Transverse colon (tissue), 4 donors: ENCODE measurements around the gene SEMA3E. TPM values are rescaled to one million over a fixed set of nuclear protein-coding genes. Genes with fewer than 3 reads are reported as not detected.

ENCODE experiments used
- DNase-seq: peaks from one replicate; pipeline ENCODE4 v3.0.0-alpha.2; 2019
- H3K27ac ChIP-seq, 4 donors: fragments of 200-600 bp; sonication (generic); 2 replicates each; pipeline ENCODE4 v1.5.1; 2016 to 2018; ENCODE audit warnings: inconsistent platforms in 4 of 4
- H3K27me3 ChIP-seq: fragments of 200-600 bp; sonication (generic); 2 replicates; pipeline ENCODE4 v1.5.1; 2017; ENCODE audit warnings: inconsistent platforms
- H3K36me3 ChIP-seq, 4 donors: fragments of 200-600 bp; sonication (generic); 2 replicates each; pipeline ENCODE4 v1.5.1; 2017 to 2019; ENCODE audit warnings: inconsistent platforms in 4 of 4
- H3K4me1 ChIP-seq, 4 donors: fragments of 200-600 bp; sonication (generic); 2 replicates each; pipeline ENCODE4 v1.5.1; 2017 to 2020; ENCODE audit warnings: inconsistent platforms in 4 of 4
- H3K4me3 ChIP-seq, 4 donors: fragments of 200-600 bp; sonication (generic); 1 replicate in 1 of 4; 2 replicates in 3 of 4; pipeline versions ENCODE4 v1.5.1 to v1.6.1; 2017 to 2019; ENCODE audit warnings: inconsistent platforms in 4 of 4
- H3K9me3 ChIP-seq, 2 donors: fragments of 200-600 bp; sonication (generic); 2 replicates each; pipeline ENCODE4 v1.5.1; 2017 to 2019; ENCODE audit warnings: inconsistent platforms in 2 of 2
- EP300 ChIP-seq: sonication (generic); formaldehyde crosslinking; IDR thresholded peaks from one replicate; pipeline ENCODE4 v1.6.1; 2017; ENCODE audit warnings: antibody characterized with exemption, low read depth
- POLR2A ChIP-seq: fragments of 450-650 bp; IDR thresholded peaks from one replicate; pipeline ENCODE4 v1.6.1; 2016; ENCODE audit warnings: antibody characterized with exemption, mild to moderate bottlenecking, moderate library complexity
- POLR2AphosphoS5 ChIP-seq, 3 donors: sonication (generic); formaldehyde crosslinking; IDR thresholded peaks; one replicate each; pipeline ENCODE4 v1.6.1; 2016; ENCODE audit warnings: antibody characterized with exemption in 3 of 3
- WGBS, 2 donors: methylation state at CpG; one replicate each; pipeline ENCODE4 v1.1.5; 2018; ENCODE audit warnings: low coverage in 1 of 2; 5-methylcytosine and 5-hydroxymethylcytosine counted together
- in situ Hi-C, 4 donors: fragments of 200-750 bp; cut with MboI; loops; one replicate each; pipeline versions ENCODE4 v1.15.0 to v1.15.1; 2017; ENCODE audit warnings: low sequenced_read_pairs in 3 of 4, low pct_ligation_motif_present in 1 of 4, low pct_unique_long_range_greater_than_20kb in 1 of 4
- intact Hi-C: fragments of 100-400 bp; cut with DNase I; formaldehyde crosslinking; loops from one replicate; pipeline ENCODE4 v1.15.1; 2023; ENCODE audit warnings: low total_unique reads
- total RNA-seq, 4 donors: library from RNA; depleted of rRNA; stranded (reverse); fragments of >200 nt; gene quantifications; one replicate each; pipeline ENCODE4 v1.1.0, GENCODE V29; 2016
- TF ChIP-seq, protein P1 (sequence below), 5 experiments: fragments of 200-600 bp in 3 of 5; fragments of 450-650 bp in 2 of 5; sonication (generic) in 3 of 5; IDR thresholded peaks; 1 replicate in 2 of 5; 2 replicates in 3 of 5; pipeline ENCODE4 v1.5.1; 2016 to 2017; ENCODE audit warnings: antibody characterized with exemption in 5 of 5, inconsistent platforms in 3 of 5, mild to moderate bottlenecking in 2 of 5, moderate library complexity in 1 of 5

Gene SEMA3E
- total RNA-seq, 4 donors from 2014 or later, result 0.95 to 3.8 (median 1.4) TPM; not detected in 1

DNA sequence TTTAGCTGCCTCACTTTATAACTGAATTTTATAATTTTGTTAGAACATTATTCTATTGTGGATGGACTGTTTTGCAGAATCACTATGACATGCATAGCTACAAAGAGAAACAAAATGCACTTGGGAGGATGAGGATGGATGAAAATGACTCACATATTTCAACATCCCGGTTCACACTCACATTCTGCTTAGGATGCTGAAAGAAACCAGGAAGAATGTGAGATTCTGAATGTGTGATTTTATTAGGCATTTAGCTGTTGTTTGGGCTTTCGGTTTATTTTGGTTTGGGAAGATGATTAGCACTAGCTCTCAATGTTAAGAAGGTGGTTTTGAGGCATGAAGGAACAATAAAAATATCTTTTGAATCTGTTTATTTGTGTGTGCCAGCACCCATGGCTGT is 235.5 kb downstream of the SEMA3E start:
- Histone ChIP-seq H3K27ac (no peak overlapping the region), H3K4me3 (no peak overlapping the region), H3K36me3 (no peaks in the 10 kb centered on the region), H3K27me3 (no peaks in the 10 kb centered on the region), H3K4me1 (no peaks in the 10 kb centered on the region), H3K9me3 (no peaks in the 10 kb centered on the region)
- DNase-seq, result no peak
- TF ChIP-seq, protein P1, sequence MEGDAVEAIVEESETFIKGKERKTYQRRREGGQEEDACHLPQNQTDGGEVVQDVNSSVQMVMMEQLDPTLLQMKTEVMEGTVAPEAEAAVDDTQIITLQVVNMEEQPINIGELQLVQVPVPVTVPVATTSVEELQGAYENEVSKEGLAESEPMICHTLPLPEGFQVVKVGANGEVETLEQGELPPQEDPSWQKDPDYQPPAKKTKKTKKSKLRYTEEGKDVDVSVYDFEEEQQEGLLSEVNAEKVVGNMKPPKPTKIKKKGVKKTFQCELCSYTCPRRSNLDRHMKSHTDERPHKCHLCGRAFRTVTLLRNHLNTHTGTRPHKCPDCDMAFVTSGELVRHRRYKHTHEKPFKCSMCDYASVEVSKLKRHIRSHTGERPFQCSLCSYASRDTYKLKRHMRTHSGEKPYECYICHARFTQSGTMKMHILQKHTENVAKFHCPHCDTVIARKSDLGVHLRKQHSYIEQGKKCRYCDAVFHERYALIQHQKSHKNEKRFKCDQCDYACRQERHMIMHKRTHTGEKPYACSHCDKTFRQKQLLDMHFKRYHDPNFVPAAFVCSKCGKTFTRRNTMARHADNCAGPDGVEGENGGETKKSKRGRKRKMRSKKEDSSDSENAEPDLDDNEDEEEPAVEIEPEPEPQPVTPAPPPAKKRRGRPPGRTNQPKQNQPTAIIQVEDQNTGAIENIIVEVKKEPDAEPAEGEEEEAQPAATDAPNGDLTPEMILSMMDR (IDR thresholded peaks at IDR 0.05), result no peak
- TF ChIP-seq EP300, result no peak
- no peak for TF ChIP-seq POLR2AphosphoS5 (IDR thresholded peaks at IDR 0.05)
- TF ChIP-seq POLR2A, result no peak
- intact Hi-C loops (no loop called here), in situ Hi-C loops (loop anchor here in 1 of 4 donors (25.0 kb wide), 1 partner anchor 249 kb away; no protein-coding TSS in a partner anchor)
- WGBS, 2 donors, result 61 to 68% methylated on average over 2 of the region's 2 CpGs

DNA sequence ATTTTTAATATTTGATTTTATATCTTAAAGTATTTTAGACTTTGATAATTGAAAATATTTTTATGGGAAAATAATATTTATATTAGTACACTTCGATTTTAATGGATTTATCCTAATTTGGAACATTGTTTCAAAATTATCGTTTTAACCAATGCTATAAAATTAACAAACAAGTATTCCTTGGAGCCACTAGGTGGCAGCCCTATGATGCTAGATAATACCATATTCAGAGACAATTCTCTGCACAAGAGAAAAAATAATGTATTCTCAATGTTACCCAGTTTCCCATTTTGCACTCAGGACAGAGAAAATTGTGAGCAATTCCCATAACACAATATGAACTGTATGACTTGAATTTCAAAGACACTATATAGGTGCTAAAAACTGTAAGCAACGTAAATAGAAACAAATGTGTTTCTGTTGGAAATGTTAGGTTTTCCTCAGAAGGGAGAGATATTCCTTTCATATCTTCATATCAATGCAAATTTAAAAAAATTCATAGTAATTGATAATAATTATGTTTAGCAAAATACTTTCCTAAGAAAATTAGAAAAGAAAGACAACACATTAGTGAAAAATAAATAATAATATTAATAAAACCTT is 237.8 kb downstream of the SEMA3E start:
- intact Hi-C loops, result no loop called here
- WGBS, 2 donors, result 25 to 33% methylated on average over 3 of the region's 3 CpGs
- in situ Hi-C loops, result loop anchor here in 1 of 4 donors (25.0 kb wide), 1 partner anchor 251 kb away; no protein-coding TSS in a partner anchor
- Histone ChIP-seq H3K27me3 (no peaks in the 10 kb centered on the region), H3K4me1 (no peaks in the 10 kb centered on the region), H3K4me3 (no peak overlapping the region), H3K36me3 (no peaks in the 10 kb centered on the region), H3K9me3 (no peaks in the 10 kb centered on the region), H3K27ac (no peak overlapping the region)
- DNase-seq, result no peak
- no peak for TF ChIP-seq POLR2AphosphoS5 (IDR thresholded peaks at IDR 0.05)
- TF ChIP-seq, protein P1 (IDR thresholded peaks at IDR 0.05), result peak; percentile 37 to 64 (median 57)
- TF ChIP-seq EP300, result no peak

DNA sequence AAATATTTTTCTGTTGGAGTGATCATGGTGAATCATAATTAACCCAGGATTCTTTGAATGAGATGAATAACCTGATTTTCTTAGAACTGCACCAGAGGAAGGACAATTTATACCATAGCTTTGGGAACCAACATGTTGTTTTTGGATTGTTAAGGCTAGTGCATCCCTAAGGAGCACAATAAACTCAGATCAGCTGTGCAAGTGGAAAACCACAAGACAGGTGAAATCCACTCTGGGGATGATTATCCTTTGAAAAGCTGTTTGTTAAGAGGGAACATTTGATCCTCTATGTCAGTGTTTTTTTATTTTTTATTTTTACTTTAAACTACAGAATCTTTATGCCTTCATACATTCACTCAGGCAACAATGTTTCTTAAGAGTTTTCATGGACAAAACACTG is 254.2 kb downstream of the SEMA3E start:
- TF ChIP-seq POLR2A (no peak), EP300 (no peak), POLR2AphosphoS5 (IDR thresholded peaks at IDR 0.05) (no peak)
- TF ChIP-seq, protein P1 (IDR thresholded peaks at IDR 0.05), result no peak
- in situ Hi-C loops, result no loop called here
- H3K27me3 ChIP-seq, result no peaks in the 10 kb centered on the region
- H3K36me3 ChIP-seq, result no peaks in the 10 kb centered on the region
- no peaks in the 10 kb centered on the region for H3K9me3 ChIP-seq
- no peak overlapping the region for H3K4me3 ChIP-seq
- no peak for DNase-seq
- no peak overlapping the region for H3K27ac ChIP-seq
- intact Hi-C loops, result no loop called here
- H3K4me1 ChIP-seq, result no peaks in the 10 kb centered on the region

DNA sequence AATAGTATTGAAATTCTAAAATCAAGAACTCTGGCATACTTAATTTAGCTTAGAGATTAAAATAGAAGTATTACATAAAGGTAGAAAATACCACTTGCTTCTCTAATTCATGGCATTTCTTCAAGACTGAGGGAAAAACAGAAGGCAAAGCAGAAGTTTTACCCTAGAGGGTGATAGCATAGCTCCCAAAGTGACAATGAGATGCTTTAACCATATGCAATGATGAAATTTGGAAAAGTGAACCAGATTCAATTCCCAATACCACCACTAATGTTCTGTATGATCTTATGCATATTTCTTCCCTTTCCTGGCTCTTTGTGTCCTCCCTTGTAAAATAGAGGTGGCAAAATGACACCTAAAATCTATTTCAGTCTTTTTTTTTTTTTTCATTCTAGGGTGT is 260.5 kb downstream of the SEMA3E start:
- Histone ChIP-seq H3K36me3 (no peaks in the 10 kb centered on the region), H3K4me1 (no peaks in the 10 kb centered on the region), H3K4me3 (no peak overlapping the region), H3K27me3 (no peaks in the 10 kb centered on the region), H3K27ac (no peak overlapping the region), H3K9me3 (no peaks in the 10 kb centered on the region)
- TF ChIP-seq, protein P1 (IDR thresholded peaks at IDR 0.05), result no peak
- TF ChIP-seq EP300 (no peak), POLR2A (no peak), POLR2AphosphoS5 (IDR thresholded peaks at IDR 0.05) (no peak)
- intact Hi-C loops, result no loop called here
- in situ Hi-C loops, result no loop called here
- no peak for DNase-seq
